RWPE1 (cell line): Measurements from ENCODE around the gene NMB.

Experiments used
- CTCF ChIA-PET: fragments of 350-600 bp; sonication (Branson Sonifier 250); formaldehyde crosslinking; extraction: SDS; loops from one replicate; lab custom pipeline; 2021; lab: Yijun Ruan, JAX
- POLR2A ChIA-PET: fragments of 400-600 bp; formaldehyde crosslinking; extraction: SDS; loops from one replicate; lab custom pipeline; 2020; ENCODE audit warnings: antibody characterized with exemption; ENCODE audit not compliant: low non-redundant PET; lab: Yijun Ruan, JAX
- DNase-seq: peaks from one replicate; pipeline ENCODE4 v3.0.0; 2012; ENCODE audit warnings: low spot score
- H3K27ac ChIP-seq: fragments of 450-650 bp; 2 replicates; pipeline ENCODE4 v1.5.1; 2017
- CTCF ChIP-seq: fragments of 450-650 bp; conservative IDR thresholded peaks from 2 replicates; pipeline ENCODE4 v1.5.1; 2017; ENCODE audit warnings: low read depth, mild to moderate bottlenecking

Gene NMB

DNA sequence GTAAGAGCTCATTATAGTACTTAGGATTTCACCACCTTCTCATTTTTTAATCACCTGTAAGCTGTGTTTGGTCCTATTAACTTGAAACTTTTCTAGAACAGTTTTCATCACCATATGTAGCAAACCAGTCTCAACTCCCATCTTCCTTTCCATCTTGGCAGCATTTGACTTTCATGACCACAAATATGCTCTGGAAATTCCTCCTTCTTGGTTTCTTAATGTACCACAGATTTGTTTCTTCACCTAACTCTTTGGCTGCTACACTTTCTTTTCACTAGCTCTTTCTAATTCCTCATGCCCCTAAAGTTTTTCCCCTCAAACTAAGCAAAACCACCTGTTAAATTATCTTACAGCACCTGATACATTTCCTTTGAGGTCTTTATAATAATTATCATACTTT is 13.2 kb upstream of the NMB start:
- ChIA-PET POLR2A (no interaction called here), CTCF (interaction anchor here (1.1 kb wide), 1 partner anchor 11 kb away, joined by 3 read pairs; no protein-coding TSS in a partner anchor)
- DNase-seq: no peak
- no peak overlapping the region for H3K27ac ChIP-seq
- TF ChIP-seq CTCF: no peak

- POLR2A ChIA-PET: no interaction called here
- CTCF ChIA-PET: interaction anchor here (0.6 to 0.7 kb wide), 2 partner anchors 17 to 70 kb away, joined by 3 to 6 read pairs; no protein-coding TSS in a partner anchor
- H3K27ac ChIP-seq: no peak overlapping the region
- DNase-seq: no peak
- TF ChIP-seq CTCF: no peak
These were observed 11.7 kb upstream of the NMB start for GRCh38 chr15:84669726-84670125.

- no peak for TF ChIP-seq CTCF
- no peak overlapping the region for H3K27ac ChIP-seq
- CTCF ChIA-PET: interaction anchor here (0.6 kb wide), 1 partner anchor 259 kb away, joined by 3 read pairs; no protein-coding TSS in a partner anchor
- no peak for DNase-seq
- POLR2A ChIA-PET: no interaction called here
These were observed 10.4 kb upstream of the NMB start for GRCh38 chr15:84668221-84668982.

- ChIA-PET CTCF (no interaction called here), POLR2A (no interaction called here)
- H3K27ac ChIP-seq: no peak overlapping the region
- no peak for DNase-seq
- TF ChIP-seq CTCF: no peak
These were observed 8.4 kb upstream of the NMB start for GRCh38 chr15:84666373-84666772.

- DNase-seq: no peak
- ChIA-PET POLR2A (no interaction called here), CTCF (interaction anchor here (0.7 kb wide), 1 partner anchor 517 kb away, joined by 4 read pairs; no protein-coding TSS in a partner anchor)
- no peak for TF ChIP-seq CTCF
- H3K27ac ChIP-seq: no peak overlapping the region
These were observed 3.0 kb upstream of the NMB start for GRCh38 chr15:84661001-84661400.

GRCh38 chr15:84659904-84660781 is 2.1 kb upstream of the NMB start:
- TF ChIP-seq CTCF: no peak
- POLR2A ChIA-PET: no interaction called here
- H3K27ac ChIP-seq: 0 out of 2 replicates have a peak overlapping the region, but pooled peaks have one; percentile 6
- CTCF ChIA-PET: interaction anchor here (0.6 to 1.3 kb wide), 4 partner anchors 11 to 268 kb away, joined by 3 to 5 read pairs (median 4); no protein-coding TSS in a partner anchor
- no peak for DNase-seq
